GM21528 (cell line): ENCODE measurements around the gene DMRTC1.
"Not testable (repeated sequence)": the region's sequence is repeated elsewhere in the genome, so short reads cannot be mapped to it uniquely, and the experiment has no call there.

Experiments
- ATAC-seq: cut with Tn5 transposase; IDR thresholded peaks from one replicate; pipeline ENCODE4 v1.9.1; 2021; ENCODE audit warnings: mild to moderate bottlenecking, moderate library complexity; ENCODE audit not compliant: unreplicated experiment, low FRiP score

The DMRTC1 gene

GRCh38 chrX:72943819-72944169 lies at the start of gene DMRTC1:
TSS of gene DMRTC1 (minus strand) at chrX:72943837. CDS start at chrX:72875694, 68,143 bp downstream.
- ATAC-seq: peak; percentile 71

- ATAC-seq: not testable (repeated sequence)
Measured at GRCh38 chrX:72980894-72981469, 37.3 kb upstream of the DMRTC1 start.

GRCh38 chrX:72974885-72975284 lies 31.2 kb upstream of the DMRTC1 start:
- ATAC-seq: not testable (repeated sequence)

- not testable (repeated sequence) for ATAC-seq
Measured at GRCh38 chrX:72971859-72972258, 28.2 kb upstream of the DMRTC1 start.

GRCh38 chrX:72959971-72960370 lies 16.3 kb upstream of the DMRTC1 start:
- ATAC-seq: not testable (repeated sequence)

- not testable (repeated sequence) for ATAC-seq
Measured at GRCh38 chrX:72943035-72943818, 410 bp downstream of the DMRTC1 start.

- ATAC-seq: not testable (repeated sequence)
Measured at GRCh38 chrX:72942272-72942671, 1.4 kb downstream of the DMRTC1 start.

- ATAC-seq: not testable (repeated sequence)
Measured at GRCh38 chrX:72937906-72938305, 5.7 kb downstream of the DMRTC1 start, which contains the start of gene FAM236A. TSS of gene FAM236A (plus strand) at chrX:72938206. CDS start at chrX:72938263, 57 bp downstream.

- ATAC-seq: not testable (repeated sequence)
Measured at GRCh38 chrX:72936882-72937455, 6.7 kb downstream of the DMRTC1 start.

GRCh38 chrX:72936455-72936854 lies 7.2 kb downstream of the DMRTC1 start:
- not testable (repeated sequence) for ATAC-seq

GRCh38 chrX:72932283-72932682 lies 11.4 kb downstream of the DMRTC1 start:
- ATAC-seq: not testable (repeated sequence)

- ATAC-seq: not testable (repeated sequence)
Measured at GRCh38 chrX:72916096-72916495, 27.5 kb downstream of the DMRTC1 start.

- ATAC-seq: not testable (repeated sequence)
Measured at GRCh38 chrX:72912315-72912714, 31.3 kb downstream of the DMRTC1 start, which contains the start of gene FAM236C. TSS of gene FAM236C (plus strand) at chrX:72912615. CDS start at chrX:72912715, 100 bp downstream.

- ATAC-seq: not testable (repeated sequence)
Measured at GRCh38 chrX:72889740-72890139, 53.9 kb downstream of the DMRTC1 start.

GRCh38 chrX:72882898-72883297 lies 60.7 kb downstream of the DMRTC1 start:
- ATAC-seq: not testable (repeated sequence)

GRCh38 chrX:72837532-72837931 lies 106.1 kb downstream of the DMRTC1 start:
- ATAC-seq: not testable (repeated sequence)

- ATAC-seq: not testable (repeated sequence)
Measured at GRCh38 chrX:72830701-72831100, 112.9 kb downstream of the DMRTC1 start.
